Measurements from ENCODE around the gene PITPNB.

PITPNB gene

GRCh38 chr22:27892811-27893210 lies 26.2 kb downstream of the PITPNB start:
- no peak overlapping the region for H3K9ac ChIP-seq (ENCODE audit: low read length)
- peaks cover 89% of the 10 kb centered on the region for H3K36me3 ChIP-seq (ENCODE audit: control insufficient read depth, insufficient read depth, low read length, severe bottlenecking)
- DNase-seq (ENCODE audit: low read depth) = no peak
- no peaks in the 10 kb centered on the region for H3K27me3 ChIP-seq (replicated peaks; ENCODE audit: control insufficient read depth, insufficient read depth, low read length)
- no peak overlapping the region for H3K4me3 ChIP-seq (ENCODE audit: low read length)
- H3K4me1 ChIP-seq (ENCODE audit: control insufficient read depth, insufficient read depth, low read length) = peaks cover 4% of the 10 kb centered on the region
- H3K9me3 ChIP-seq (ENCODE audit: control insufficient read depth, low read length) = no peaks in the 10 kb centered on the region

GRCh38 chr22:27892064-27892463 lies 27.0 kb downstream of the PITPNB start:
- Histone ChIP-seq H3K9ac (ENCODE audit: low read length) (no peak overlapping the region), H3K36me3 (ENCODE audit: control insufficient read depth, insufficient read depth, low read length, severe bottlenecking) (peaks cover 88% of the 10 kb centered on the region)
- DNase-seq (ENCODE audit: low read depth) = no peak

GRCh38 chr22:27888310-27888709 lies 30.7 kb downstream of the PITPNB start:
- peaks cover 78% of the 10 kb centered on the region for H3K36me3 ChIP-seq (ENCODE audit: control insufficient read depth, insufficient read depth, low read length, severe bottlenecking)
- no peak overlapping the region for H3K4me3 ChIP-seq (ENCODE audit: low read length)
- peaks cover 17% of the 10 kb centered on the region for H3K4me1 ChIP-seq (ENCODE audit: control insufficient read depth, insufficient read depth, low read length)
- DNase-seq (ENCODE audit: low read depth) = no peak
- no peaks in the 10 kb centered on the region for H3K9me3 ChIP-seq (ENCODE audit: control insufficient read depth, low read length)
- no peak overlapping the region for H3K9ac ChIP-seq (ENCODE audit: low read length)
- H3K27me3 ChIP-seq (replicated peaks; ENCODE audit: control insufficient read depth, insufficient read depth, low read length) = no peaks in the 10 kb centered on the region

More at GRCh38 chr22:27892064-27892463, 27.0 kb downstream of the PITPNB start:
- H3K27me3 ChIP-seq (replicated peaks; ENCODE audit: control insufficient read depth, insufficient read depth, low read length) = no peaks in the 10 kb centered on the region
- no peaks in the 10 kb centered on the region for H3K9me3 ChIP-seq (ENCODE audit: control insufficient read depth, low read length)
- no peak overlapping the region for H3K4me3 ChIP-seq (ENCODE audit: low read length)
- H3K4me1 ChIP-seq (ENCODE audit: control insufficient read depth, insufficient read depth, low read length) = peaks cover 2% of the 10 kb centered on the region

GRCh38 chr22:27886843-27887151 lies 32.3 kb downstream of the PITPNB start:
- no peak overlapping the region for H3K4me3 ChIP-seq (ENCODE audit: low read length)
- H3K9me3 ChIP-seq (ENCODE audit: control insufficient read depth, low read length) = no peaks in the 10 kb centered on the region

GRCh38 chr22:27885977-27886842 lies 32.8 kb downstream of the PITPNB start:
- Histone ChIP-seq H3K36me3 (ENCODE audit: control insufficient read depth, insufficient read depth, low read length, severe bottlenecking) (peaks cover 58% of the 10 kb centered on the region), H3K4me3 (ENCODE audit: low read length) (no peak overlapping the region)
- peak; percentile 81 for DNase-seq (ENCODE audit: low read depth)

More at GRCh38 chr22:27886843-27887151, 32.3 kb downstream of the PITPNB start:
- no peak for DNase-seq (ENCODE audit: low read depth)
- peaks cover 19% of the 10 kb centered on the region for H3K4me1 ChIP-seq (ENCODE audit: control insufficient read depth, insufficient read depth, low read length)
- peaks cover 64% of the 10 kb centered on the region for H3K36me3 ChIP-seq (ENCODE audit: control insufficient read depth, insufficient read depth, low read length, severe bottlenecking)
- H3K9ac ChIP-seq (ENCODE audit: low read length) = no peak overlapping the region
- no peaks in the 10 kb centered on the region for H3K27me3 ChIP-seq (replicated peaks; ENCODE audit: control insufficient read depth, insufficient read depth, low read length)

GRCh38 chr22:27883656-27884350 lies 35.3 kb downstream of the PITPNB start:
- DNase-seq (ENCODE audit: low read depth) = no peak
- H3K9ac ChIP-seq (ENCODE audit: low read length) = no peak overlapping the region
- H3K4me3 ChIP-seq (ENCODE audit: low read length) = no peak overlapping the region
- peaks cover 40% of the 10 kb centered on the region for H3K36me3 ChIP-seq (ENCODE audit: control insufficient read depth, insufficient read depth, low read length, severe bottlenecking)
- peaks cover 30% of the 10 kb centered on the region for H3K4me1 ChIP-seq (ENCODE audit: control insufficient read depth, insufficient read depth, low read length)
- H3K9me3 ChIP-seq (ENCODE audit: control insufficient read depth, low read length) = no peaks in the 10 kb centered on the region
- H3K27me3 ChIP-seq (replicated peaks; ENCODE audit: control insufficient read depth, insufficient read depth, low read length) = no peaks in the 10 kb centered on the region

More at GRCh38 chr22:27885977-27886842, 32.8 kb downstream of the PITPNB start:
- peaks cover 25% of the 10 kb centered on the region for H3K4me1 ChIP-seq (ENCODE audit: control insufficient read depth, insufficient read depth, low read length)
- H3K9ac ChIP-seq (ENCODE audit: low read length) = no peak overlapping the region
- H3K27me3 ChIP-seq (replicated peaks; ENCODE audit: control insufficient read depth, insufficient read depth, low read length) = no peaks in the 10 kb centered on the region
- no peaks in the 10 kb centered on the region for H3K9me3 ChIP-seq (ENCODE audit: control insufficient read depth, low read length)

GRCh38 chr22:27882507-27883290 lies 36.4 kb downstream of the PITPNB start:
- peaks cover 31% of the 10 kb centered on the region for H3K4me1 ChIP-seq (ENCODE audit: control insufficient read depth, insufficient read depth, low read length)
- H3K27me3 ChIP-seq (replicated peaks; ENCODE audit: control insufficient read depth, insufficient read depth, low read length) = no peaks in the 10 kb centered on the region
- peaks cover 28% of the 10 kb centered on the region for H3K36me3 ChIP-seq (ENCODE audit: control insufficient read depth, insufficient read depth, low read length, severe bottlenecking)
- H3K9ac ChIP-seq (ENCODE audit: low read length) = no peak overlapping the region
- no peak overlapping the region for H3K4me3 ChIP-seq (ENCODE audit: low read length)
- no peak for DNase-seq (ENCODE audit: low read depth)
- H3K9me3 ChIP-seq (ENCODE audit: control insufficient read depth, low read length) = no peaks in the 10 kb centered on the region

- H3K27me3 ChIP-seq (replicated peaks; ENCODE audit: control insufficient read depth, insufficient read depth, low read length) = no peaks in the 10 kb centered on the region
- peaks cover 35% of the 10 kb centered on the region for H3K4me1 ChIP-seq (ENCODE audit: control insufficient read depth, insufficient read depth, low read length)
- peak; percentile 53 for DNase-seq (ENCODE audit: low read depth)
- peak overlapping the region; percentile 59 for H3K9ac ChIP-seq (ENCODE audit: low read length)
- peaks cover 19% of the 10 kb centered on the region for H3K36me3 ChIP-seq (ENCODE audit: control insufficient read depth, insufficient read depth, low read length, severe bottlenecking)
- H3K9me3 ChIP-seq (ENCODE audit: control insufficient read depth, low read length) = no peaks in the 10 kb centered on the region
- H3K4me3 ChIP-seq (ENCODE audit: low read length) = peak overlapping the region; percentile 32
Observed at GRCh38 chr22:27881421-27881820, 37.6 kb downstream of the PITPNB start.

GRCh38 chr22:27880778-27881394 lies 38.2 kb downstream of the PITPNB start:
- H3K27me3 ChIP-seq (replicated peaks; ENCODE audit: control insufficient read depth, insufficient read depth, low read length) = no peaks in the 10 kb centered on the region
- DNase-seq (ENCODE audit: low read depth) = peak; percentile 90
- peaks cover 35% of the 10 kb centered on the region for H3K4me1 ChIP-seq (ENCODE audit: control insufficient read depth, insufficient read depth, low read length)

GRCh38 chr22:27879923-27880322 lies 39.1 kb downstream of the PITPNB start:
- Histone ChIP-seq H3K9me3 (ENCODE audit: control insufficient read depth, low read length) (no peaks in the 10 kb centered on the region), H3K9ac (ENCODE audit: low read length) (no peak overlapping the region), H3K4me1 (ENCODE audit: control insufficient read depth, insufficient read depth, low read length) (peaks cover 35% of the 10 kb centered on the region), H3K36me3 (ENCODE audit: control insufficient read depth, insufficient read depth, low read length, severe bottlenecking) (peaks cover 21% of the 10 kb centered on the region), H3K4me3 (ENCODE audit: low read length) (no peak overlapping the region), H3K27me3 (replicated peaks; ENCODE audit: control insufficient read depth, insufficient read depth, low read length) (no peaks in the 10 kb centered on the region)
- DNase-seq (ENCODE audit: low read depth) = peak; percentile 73

More at GRCh38 chr22:27880778-27881394, 38.2 kb downstream of the PITPNB start:
- Histone ChIP-seq H3K4me3 (ENCODE audit: low read length) (peak overlapping the region; percentile 32), H3K9ac (ENCODE audit: low read length) (peak overlapping the region; percentile 59), H3K36me3 (ENCODE audit: control insufficient read depth, insufficient read depth, low read length, severe bottlenecking) (peaks cover 22% of the 10 kb centered on the region), H3K9me3 (ENCODE audit: control insufficient read depth, low read length) (no peaks in the 10 kb centered on the region)
